Psoas muscle (tissue), 8 donors: ENCODE results near the gene TEX2. TPM values are rescaled to one million over a fixed set of nuclear protein-coding genes. Genes with fewer than 3 reads are reported as not detected.
A peak's percentile ranks its signal among the peaks of the same experiment; 100 is the strongest.

ENCODE experiments used
- ATAC-seq, 4 donors: fragments of 200-7000 bp; cut with Tn5 transposase; one replicate each; pipeline ENCODE4 v1.9.1; 2020; ENCODE audit warnings: moderate library complexity in 3 of 4, mild to moderate bottlenecking in 2 of 4
- DNase-seq, 2 donors: peaks; one replicate each; pipeline ENCODE4 v3.0.0-alpha.2; 2020
- H3K27ac ChIP-seq: fragments of 200-600 bp; one replicate; pipeline ENCODE4 v1.8.0; 2022
- H3K27me3 ChIP-seq, 3 donors: fragments of 200-600 bp in 1 of 3; one replicate each; pipeline versions ENCODE4 v1.6.1 to v1.8.0; 2013 to 2022; ENCODE audit warnings: low read length in 2 of 3, mild to moderate bottlenecking in 2 of 3, moderate library complexity in 1 of 3; ENCODE audit not compliant: insufficient read depth in 3 of 3
- H3K36me3 ChIP-seq, 2 donors: fragments of 200-600 bp in 1 of 2; one replicate each; pipeline versions ENCODE4 v1.6.1 to v1.8.0; 2013 to 2022; ENCODE audit warnings: low read depth in 1 of 2, mild to moderate bottlenecking in 1 of 2, moderate library complexity in 1 of 2; ENCODE audit not compliant: insufficient read depth in 1 of 2
- H3K4me1 ChIP-seq: fragments of 200-600 bp; one replicate; pipeline ENCODE4 v1.8.0; 2022
- H3K4me3 ChIP-seq: fragments of 200-600 bp; one replicate; pipeline ENCODE4 v1.8.0; 2022; ENCODE audit warnings: mild to moderate bottlenecking
- H3K9me3 ChIP-seq: fragments of 200-600 bp; one replicate; pipeline ENCODE4 v1.8.0; 2022
- CTCF ChIP-seq: fragments of 200-600 bp; IDR thresholded peaks from one replicate; pipeline ENCODE4 v1.8.0; 2022; ENCODE audit warnings: antibody characterized with exemption
- WGBS, 3 donors: extraction: QIAGEN DNeasy Blood & Tissue Kit; methylation state at CpG; one replicate each; pipeline versions ENCODE4 v1.1.6 to v1.1.7; 2013; 5-methylcytosine and 5-hydroxymethylcytosine counted together
- intact Hi-C, 2 donors: fragments of 100-400 bp; cut with DNase I; formaldehyde crosslinking; loops; one replicate each; pipeline versions ENCODE4 v1.11.0 to v1.14.2; 2022
- polyA plus RNA-seq, 3 donors: library from polyadenylated mRNA; stranded (reverse); fragments of 200-250 nt; gene quantifications; one replicate each; pipeline ENCODE4 v1.2.3, GENCODE V29; 2013
- total RNA-seq, 4 donors: library from RNA; stranded (reverse); fragmentation: NEBNext Ultra II Directional in 2 of 4; extraction: Animal tissue kit (Norgen Biotek cat#: 25700) in 2 of 4; gene quantifications; one replicate each; pipeline versions ENCODE4 v1.2.1 to v1.2.4, GENCODE V29; 2021 to 2023
- donor health status: healthy with polysubstance abuse.
- donor health status: DM: no; HTN: no; CAD: no; lungs with moderate emphysema.
- donor health status: Bipolar disorder and iron deficiency.
- donor health status: healthy.
- donor health status: DM: yes; HTN: yes; CAD: no.
- donor health status: DM: no; HTN: no; CAD: no.
- donor health status: DM: no; HTN: no; CAD: no.
- donor health status: DM: yes; HTN: yes; CAD: no.

Gene TEX2
- total and polyA plus RNA-seq, 7 donors = 29.4 to 72.7 (median 52.8) TPM

GRCh38 chr17:64219571-64219970 lies 43.5 kb downstream of the TEX2 start:
- H3K27me3 ChIP-seq = no peaks in the 10 kb centered on the region
- TF ChIP-seq CTCF = no peak
- no peak overlapping the region for H3K4me3 ChIP-seq
- H3K9me3 ChIP-seq = no peaks in the 10 kb centered on the region
- no peaks in the 10 kb centered on the region for H3K36me3 ChIP-seq
- DNase-seq (no peak), ATAC-seq (no peak)
- peaks cover 65% of the 10 kb centered on the region for H3K4me1 ChIP-seq
- 87 to 96% (median 88%) methylated on average over 2 of the region's 2 CpGs for WGBS, 3 donors
- H3K27ac ChIP-seq = no peak overlapping the region
- intact Hi-C loops = loop anchor here (5.0 kb wide), 3 partner anchors 38 to 62 kb away; partner anchors contain the start of gene TEX2 (in 1 of the 2)

- DNase-seq = no peak
- Histone ChIP-seq H3K4me3 (no peak overlapping the region), H3K9me3 (no peaks in the 10 kb centered on the region), H3K36me3 (peaks cover 3 to 9% of the 10 kb centered on the region in 2 donors), H3K4me1 (peaks cover 51% of the 10 kb centered on the region), H3K27ac (peak overlapping the region; percentile 80), H3K27me3 (no peaks in the 10 kb centered on the region)
- no peak for ATAC-seq
- WGBS, 3 donors = 78 to 91% (median 85%) methylated on average over 3 of the region's 3 CpGs
- TF ChIP-seq CTCF = no peak
- intact Hi-C loops = loop anchor here (5.0 kb wide), 3 partner anchors 39 to 61 kb away; partner anchors contain the start of gene TEX2 (in 1 of the 2)
These were observed 45.0 kb downstream of the TEX2 start for GRCh38 chr17:64218066-64218465.

- TF ChIP-seq CTCF = no peak
- H3K36me3 ChIP-seq = peaks cover 8 to 17% of the 10 kb centered on the region in 2 donors
- H3K9me3 ChIP-seq = no peaks in the 10 kb centered on the region
- intact Hi-C loops = loop anchor here (5.0 kb wide), 3 partner anchors 40 to 60 kb away; partner anchors contain the start of gene TEX2 (in 1 of the 2)
- ATAC-seq (peak; percentile 39 to 67 (median 54)), DNase-seq (no peak)
- peaks cover 46% of the 10 kb centered on the region for H3K4me1 ChIP-seq
- 38 to 79% (median 63%) methylated on average over 6 of the region's 6 CpGs for WGBS, 3 donors
- no peaks in the 10 kb centered on the region for H3K27me3 ChIP-seq
- peak overlapping the region; percentile 80 for H3K27ac ChIP-seq
- no peak overlapping the region for H3K4me3 ChIP-seq
These were observed 45.8 kb downstream of the TEX2 start for GRCh38 chr17:64217249-64217691.

GRCh38 chr17:64216338-64217248 lies 46.5 kb downstream of the TEX2 start:
- TF ChIP-seq CTCF = no peak
- peak; percentile 69 to 81 (median 75) for ATAC-seq
- intact Hi-C loops = loop anchor here (5.0 kb wide), 3 partner anchors 41 to 59 kb away; partner anchors contain the start of gene TEX2 (in 1 of the 2)
- DNase-seq = peak; percentile 44 to 71
- Histone ChIP-seq H3K4me1 (peaks cover 44% of the 10 kb centered on the region), H3K4me3 (peak overlapping the region; percentile 28), H3K9me3 (no peaks in the 10 kb centered on the region), H3K27me3 (no peaks in the 10 kb centered on the region), H3K36me3 (peaks cover 12 to 24% of the 10 kb centered on the region in 2 donors), H3K27ac (peak overlapping the region; percentile 80)
- 32 to 45% (median 35%) methylated on average over 11 of the region's 11 CpGs for WGBS, 3 donors
